GM19023 (cell line): ENCODE measurements around the gene LSM14A.
A peak's percentile ranks its signal among the peaks of the same experiment; 100 is the strongest.
"Not testable (repeated sequence)": the region's sequence is repeated elsewhere in the genome, so short reads cannot be mapped to it uniquely, and the experiment has no call there.

ENCODE experiments used
- ATAC-seq: cut with Tn5 transposase; IDR thresholded peaks from one replicate; pipeline ENCODE4 v1.9.1; 2021; ENCODE audit warnings: mild to moderate bottlenecking, moderate library complexity; ENCODE audit not compliant: unreplicated experiment

Gene LSM14A

GRCh38 chr19:34155686-34156085 is 16.6 kb upstream of the LSM14A start:
- no peak for ATAC-seq

GRCh38 chr19:34158966-34159365 is 13.3 kb upstream of the LSM14A start:
- ATAC-seq, result not testable (repeated sequence)

GRCh38 chr19:34159541-34159940 is 12.8 kb upstream of the LSM14A start:
- not testable (repeated sequence) for ATAC-seq

- ATAC-seq, result not testable (repeated sequence)
Observed at GRCh38 chr19:34161902-34162301, 10.4 kb upstream of the LSM14A start.

GRCh38 chr19:34165295-34165738 is 7.0 kb upstream of the LSM14A start:
- no peak for ATAC-seq

GRCh38 chr19:34169475-34170199 is 2.7 kb upstream of the LSM14A start:
- not testable (repeated sequence) for ATAC-seq

- ATAC-seq, result peak; percentile 25
Observed at GRCh38 chr19:34171539-34171876, 796 bp upstream of the LSM14A start.

- peak; percentile 33 for ATAC-seq
Observed at GRCh38 chr19:34172661-34173192, 423 bp downstream of the LSM14A start.

- no peak for ATAC-seq
Observed at GRCh38 chr19:34173193-34173956, 1.1 kb downstream of the LSM14A start.

GRCh38 chr19:34175173-34175572 is 2.9 kb downstream of the LSM14A start:
- not testable (repeated sequence) for ATAC-seq

- ATAC-seq, result no peak
Observed at GRCh38 chr19:34176581-34176980, 4.3 kb downstream of the LSM14A start.

GRCh38 chr19:34178274-34178610 is 5.9 kb downstream of the LSM14A start:
- no peak for ATAC-seq

GRCh38 chr19:34179066-34179465 is 6.8 kb downstream of the LSM14A start:
- ATAC-seq, result no peak

- no peak for ATAC-seq
Observed at GRCh38 chr19:34180273-34180672, 8.0 kb downstream of the LSM14A start.

- no peak for ATAC-seq
Observed at GRCh38 chr19:34180709-34181108, 8.4 kb downstream of the LSM14A start.

- no peak for ATAC-seq
Observed at GRCh38 chr19:34181111-34181864, 9.0 kb downstream of the LSM14A start.

- ATAC-seq, result no peak
Observed at GRCh38 chr19:34182125-34182524, 9.8 kb downstream of the LSM14A start.

GRCh38 chr19:34184880-34185491 is 12.7 kb downstream of the LSM14A start:
- no peak for ATAC-seq

- ATAC-seq, result no peak
Observed at GRCh38 chr19:34186205-34186604, 13.9 kb downstream of the LSM14A start.

GRCh38 chr19:34187011-34187410 is 14.7 kb downstream of the LSM14A start:
- ATAC-seq, result no peak

GRCh38 chr19:34188408-34188807 is 16.1 kb downstream of the LSM14A start:
- ATAC-seq, result no peak
